Sigmoid colon (tissue), 7 donors: ENCODE data around the gene BICC1. TPM values are rescaled to one million over a fixed set of nuclear protein-coding genes. Genes with fewer than 3 reads are reported as not detected.
"Not testable (repeated sequence)": the region's sequence is repeated elsewhere in the genome, so short reads cannot be mapped to it uniquely, and the experiment has no call there.

Experiments used
- DNase-seq: peaks from one replicate; pipeline ENCODE4 v3.0.0-alpha.2; 2019
- H3K27ac ChIP-seq, 4 donors: fragments of 200-600 bp; sonication (generic); one replicate each; pipeline ENCODE4 v1.5.1; 2016 to 2019; ENCODE audit warnings: mild to moderate bottlenecking in 1 of 4
- H3K27me3 ChIP-seq, 3 donors: fragments of 200-600 bp; sonication (generic); one replicate each; pipeline ENCODE4 v1.5.1; 2019; ENCODE audit warnings: mild to moderate bottlenecking in 1 of 3
- H3K36me3 ChIP-seq, 4 donors: fragments of 200-600 bp; sonication (generic); one replicate each; pipeline ENCODE4 v1.5.1; 2016 to 2019
- H3K4me1 ChIP-seq, 4 donors: fragments of 200-600 bp; sonication (generic); one replicate each; pipeline ENCODE4 v1.5.1; 2017 to 2019
- H3K4me3 ChIP-seq, 4 donors: fragments of 200-600 bp; sonication (generic); one replicate each; pipeline ENCODE4 v1.5.1; 2017 to 2019; ENCODE audit warnings: mild to moderate bottlenecking in 2 of 4, moderate library complexity in 1 of 4
- H3K9me3 ChIP-seq, 4 donors: fragments of 200-600 bp in 3 of 4; sonication (generic) in 3 of 4; one replicate each; pipeline versions ENCODE4 v1.5.1 to v1.6.1; 2013 to 2019
- EP300 ChIP-seq, 4 donors: sonication (generic); formaldehyde crosslinking; IDR thresholded peaks; one replicate each; pipeline ENCODE4 v1.6.1; 2017; ENCODE audit warnings: antibody characterized with exemption in 4 of 4
- POLR2A ChIP-seq, 2 donors: fragments of 450-650 bp; IDR thresholded peaks; one replicate each; pipeline ENCODE4 v1.6.1; 2016; ENCODE audit warnings: antibody characterized with exemption in 2 of 2, mild to moderate bottlenecking in 2 of 2, moderate library complexity in 2 of 2
- POLR2AphosphoS5 ChIP-seq, 4 donors: sonication (generic); formaldehyde crosslinking; IDR thresholded peaks; one replicate each; pipeline ENCODE4 v1.6.1; 2017; ENCODE audit warnings: antibody characterized with exemption in 4 of 4
- WGBS, 2 donors: extraction: QIAGEN DNeasy Blood & Tissue Kit; methylation state at CpG; one replicate each; pipeline ENCODE4 v1.1.7; 2013; 5-methylcytosine and 5-hydroxymethylcytosine counted together
- intact Hi-C: fragments of 100-400 bp; cut with DNase I; formaldehyde crosslinking; loops from one replicate; pipeline ENCODE4 v1.15.1; 2023
- polyA plus RNA-seq, 3 donors: library from polyadenylated mRNA; stranded (reverse); fragments of 200-250 nt; gene quantifications; one replicate each; pipeline ENCODE4 v1.2.3, GENCODE V29; 2013
- total RNA-seq, 4 donors: library from RNA; depleted of rRNA; stranded (reverse); fragments of >200 nt; gene quantifications; one replicate each; pipeline ENCODE4 v1.1.0, GENCODE V29; 2016
- TF ChIP-seq, protein P1 (sequence below), 4 experiments: fragments of 450-650 bp in 3 of 4; fragments of 200-600 bp in 1 of 4; IDR thresholded peaks; one replicate each; pipeline ENCODE4 v1.5.1; 2016 to 2019; ENCODE audit warnings: antibody characterized with exemption in 4 of 4, mild to moderate bottlenecking in 3 of 4, moderate library complexity in 2 of 4
- donor health status: healthy with polysubstance abuse.
- donor health status: Bipolar disorder and iron deficiency.
- donor health status: healthy.

BICC1 gene
- total and polyA plus RNA-seq, 7 donors, result 0.46 to 17.3 (median 7.9) TPM

DNA sequence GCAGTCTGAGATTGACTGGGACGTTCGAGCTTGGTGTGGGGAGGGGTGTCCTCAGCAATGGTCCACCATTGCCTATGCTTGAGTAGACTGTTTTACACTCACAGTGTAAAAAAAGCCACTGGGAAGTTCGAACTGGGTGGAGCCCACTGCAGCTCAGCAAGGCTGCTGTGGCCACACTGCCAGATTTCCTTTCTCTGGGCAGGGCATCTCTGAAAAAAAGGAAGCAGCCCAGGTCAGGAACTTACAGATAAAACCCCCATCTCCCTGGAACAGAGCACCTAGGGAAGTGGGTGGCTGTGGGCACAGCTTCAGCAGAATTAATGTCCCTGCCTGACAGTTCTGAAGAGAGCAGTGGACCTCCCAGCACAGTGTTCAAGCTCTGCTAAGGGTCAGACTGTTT lies 80.3 kb downstream of the BICC1 start:
- no peak for DNase-seq
- TF ChIP-seq POLR2AphosphoS5 (IDR thresholded peaks at IDR 0.05), result no peak
- no peak for TF ChIP-seq EP300 (IDR thresholded peaks at IDR 0.05)
- TF ChIP-seq, protein P1, sequence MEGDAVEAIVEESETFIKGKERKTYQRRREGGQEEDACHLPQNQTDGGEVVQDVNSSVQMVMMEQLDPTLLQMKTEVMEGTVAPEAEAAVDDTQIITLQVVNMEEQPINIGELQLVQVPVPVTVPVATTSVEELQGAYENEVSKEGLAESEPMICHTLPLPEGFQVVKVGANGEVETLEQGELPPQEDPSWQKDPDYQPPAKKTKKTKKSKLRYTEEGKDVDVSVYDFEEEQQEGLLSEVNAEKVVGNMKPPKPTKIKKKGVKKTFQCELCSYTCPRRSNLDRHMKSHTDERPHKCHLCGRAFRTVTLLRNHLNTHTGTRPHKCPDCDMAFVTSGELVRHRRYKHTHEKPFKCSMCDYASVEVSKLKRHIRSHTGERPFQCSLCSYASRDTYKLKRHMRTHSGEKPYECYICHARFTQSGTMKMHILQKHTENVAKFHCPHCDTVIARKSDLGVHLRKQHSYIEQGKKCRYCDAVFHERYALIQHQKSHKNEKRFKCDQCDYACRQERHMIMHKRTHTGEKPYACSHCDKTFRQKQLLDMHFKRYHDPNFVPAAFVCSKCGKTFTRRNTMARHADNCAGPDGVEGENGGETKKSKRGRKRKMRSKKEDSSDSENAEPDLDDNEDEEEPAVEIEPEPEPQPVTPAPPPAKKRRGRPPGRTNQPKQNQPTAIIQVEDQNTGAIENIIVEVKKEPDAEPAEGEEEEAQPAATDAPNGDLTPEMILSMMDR (IDR thresholded peaks at IDR 0.05), result no peak
- no peak for TF ChIP-seq POLR2A (IDR thresholded peaks at IDR 0.05)
- peaks cover 0 to 4% (median 1%) of the 10 kb centered on the region in 4 donors for H3K9me3 ChIP-seq
- no peak overlapping the region for H3K4me3 ChIP-seq
- intact Hi-C loops, result no loop called here
- H3K4me1 ChIP-seq, result peaks cover 0 to 19% (median 15%) of the 10 kb centered on the region in 4 donors
- no peaks in the 10 kb centered on the region for H3K36me3 ChIP-seq
- no peaks in the 10 kb centered on the region for H3K27me3 ChIP-seq
- 54 to 58% methylated on average over 3 of the region's 3 CpGs for WGBS, 2 donors
- H3K27ac ChIP-seq, result no peak overlapping the region

DNA sequence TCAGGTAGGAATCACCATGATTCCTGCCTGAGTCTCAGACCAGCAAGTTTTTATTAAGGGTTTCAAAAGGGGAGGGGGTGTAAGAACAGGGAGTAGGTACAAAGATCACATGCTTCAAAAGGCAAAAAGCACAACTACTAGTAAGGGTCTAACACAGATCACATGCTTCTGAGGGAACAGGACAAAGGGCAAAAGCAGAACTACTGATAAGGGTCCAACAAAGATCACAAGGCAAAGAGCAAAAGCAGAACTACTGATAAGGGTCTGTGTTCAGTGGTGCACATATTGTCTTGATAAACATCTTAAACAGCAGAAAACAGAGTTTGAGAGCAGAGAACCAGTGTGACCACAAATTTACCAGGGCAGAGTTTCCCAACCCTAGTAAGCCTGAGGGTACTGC lies 84.5 kb downstream of the BICC1 start:
- H3K36me3 ChIP-seq, H3K4me3 ChIP-seq, H3K27ac ChIP-seq, H3K4me1 ChIP-seq, H3K9me3 ChIP-seq, intact Hi-C loops, H3K27me3 ChIP-seq, DNase-seq: not testable (repeated sequence)

DNA sequence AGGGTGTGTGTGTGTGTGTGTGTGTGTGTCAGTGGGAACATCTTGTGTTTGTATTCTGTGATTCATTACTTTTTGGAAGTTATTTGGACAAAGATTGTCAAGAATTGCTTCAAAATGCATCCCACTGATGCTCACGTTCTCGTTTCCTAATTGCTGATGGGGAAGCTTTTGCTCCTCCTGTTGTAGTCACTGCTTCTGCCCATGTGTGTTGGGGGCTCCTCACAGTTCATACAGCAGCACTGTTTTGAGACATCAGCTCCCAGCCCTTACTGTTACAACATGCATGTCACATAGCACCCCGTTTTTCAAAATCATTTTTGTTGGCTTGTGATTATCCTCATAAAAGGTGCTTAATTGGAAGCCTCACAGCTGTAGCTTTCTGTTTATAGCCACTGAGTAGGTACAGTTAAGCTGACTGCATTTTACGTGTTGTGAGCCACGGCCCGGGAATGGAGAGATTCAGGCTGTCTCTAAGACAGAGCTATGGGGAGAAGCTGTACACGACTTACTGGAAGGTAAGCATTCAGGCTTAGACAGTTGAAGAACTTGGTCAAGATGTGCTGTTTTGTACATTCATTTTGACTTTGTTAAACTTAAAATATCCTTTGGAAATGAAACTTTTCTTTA lies 87.4 kb downstream of the BICC1 start:
- H3K36me3 ChIP-seq, result no peaks in the 10 kb centered on the region
- DNase-seq, result no peak
- no peak for TF ChIP-seq POLR2A (IDR thresholded peaks at IDR 0.05)
- no peak for TF ChIP-seq POLR2AphosphoS5 (IDR thresholded peaks at IDR 0.05)
- TF ChIP-seq, protein P1 (IDR thresholded peaks at IDR 0.05), result no peak
- TF ChIP-seq EP300 (IDR thresholded peaks at IDR 0.05), result no peak
- peak overlapping the region in 1 of 4 donors; percentile 63 for H3K27ac ChIP-seq
- 82 to 86% methylated on average over 7 of the region's 7 CpGs for WGBS, 2 donors
- no peaks in the 10 kb centered on the region for H3K4me1 ChIP-seq
- H3K9me3 ChIP-seq, result peaks cover 0 to 4% (median 2%) of the 10 kb centered on the region in 4 donors
- intact Hi-C loops, result no loop called here
- H3K4me3 ChIP-seq, result no peak overlapping the region
- no peaks in the 10 kb centered on the region for H3K27me3 ChIP-seq

DNA sequence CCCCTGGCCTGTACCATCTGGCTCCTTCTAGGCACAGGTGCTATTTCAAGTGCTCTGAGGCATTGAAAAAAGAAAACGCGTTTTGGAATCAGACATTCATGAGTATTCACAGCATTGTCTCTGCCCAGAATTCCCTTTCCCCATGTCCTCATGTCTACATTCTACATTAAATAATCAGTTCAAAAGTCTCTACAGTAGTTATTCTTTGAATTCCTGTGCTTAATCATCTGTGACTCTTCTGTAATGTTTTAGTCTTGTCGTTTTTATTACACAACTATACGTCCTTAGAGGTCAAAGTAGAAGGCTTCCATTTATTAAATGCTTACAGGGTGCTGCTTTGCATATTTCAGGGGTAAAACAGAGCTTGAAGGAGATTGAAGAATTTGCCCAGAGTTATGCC lies 95.7 kb downstream of the BICC1 start:
- Histone ChIP-seq H3K4me3 (no peak overlapping the region), H3K9me3 (no peaks in the 10 kb centered on the region), H3K27me3 (no peaks in the 10 kb centered on the region), H3K36me3 (no peaks in the 10 kb centered on the region), H3K4me1 (peaks cover 0 to 15% (median 10%) of the 10 kb centered on the region in 4 donors), H3K27ac (peak overlapping the region in 1 of 4 donors; percentile 38)
- intact Hi-C loops, result no loop called here
- DNase-seq, result no peak
- WGBS, 2 donors, result 68 to 70% methylated on average over 4 of the region's 4 CpGs
- TF ChIP-seq POLR2AphosphoS5 (IDR thresholded peaks at IDR 0.05) (no peak), POLR2A (IDR thresholded peaks at IDR 0.05) (no peak), EP300 (IDR thresholded peaks at IDR 0.05) (no peak)
- TF ChIP-seq, protein P1 (IDR thresholded peaks at IDR 0.05), result no peak

DNA sequence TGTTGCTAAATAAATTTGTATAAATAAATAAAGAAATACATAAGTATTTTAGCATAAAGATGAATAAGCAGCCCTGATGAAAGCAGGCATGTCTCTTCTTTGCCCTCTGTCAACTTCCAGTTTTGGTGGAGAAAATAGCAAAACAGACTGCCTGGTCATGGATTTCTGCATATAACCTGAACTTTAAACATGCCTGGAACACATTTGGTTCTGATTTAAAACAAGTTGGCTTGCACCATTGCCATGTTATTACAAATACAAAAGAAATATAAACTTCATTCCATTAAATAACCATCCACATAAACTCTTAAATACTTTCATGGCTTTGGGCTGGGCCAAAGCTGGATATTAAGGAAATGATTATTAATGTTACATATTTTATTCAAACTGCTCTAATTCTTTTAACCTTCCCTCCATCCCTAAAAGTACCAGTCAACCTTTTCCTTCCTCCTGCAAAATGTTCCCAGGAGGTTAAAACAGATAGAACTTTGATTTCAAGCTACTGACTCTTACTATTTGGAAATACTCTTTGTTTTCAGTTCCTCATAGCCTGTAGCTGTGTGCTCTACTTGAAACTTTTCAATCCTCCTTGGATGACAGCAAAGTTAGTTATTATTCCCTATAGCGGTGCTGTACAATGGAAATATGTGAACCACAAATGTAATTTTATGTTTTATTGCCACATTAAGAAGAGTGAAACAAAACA lies 96.3 kb downstream of the BICC1 start:
- Histone ChIP-seq H3K4me3 (no peak overlapping the region), H3K36me3 (no peaks in the 10 kb centered on the region), H3K27ac (peak overlapping the region in 1 of 4 donors; percentile 38), H3K9me3 (no peaks in the 10 kb centered on the region), H3K4me1 (peaks cover 0 to 15% (median 10%) of the 10 kb centered on the region in 4 donors), H3K27me3 (no peaks in the 10 kb centered on the region)
- no peak for DNase-seq
- no peak for TF ChIP-seq EP300 (IDR thresholded peaks at IDR 0.05)
- TF ChIP-seq, protein P1 (IDR thresholded peaks at IDR 0.05), result no peak
- TF ChIP-seq POLR2A (IDR thresholded peaks at IDR 0.05), result no peak
- no peak for TF ChIP-seq POLR2AphosphoS5 (IDR thresholded peaks at IDR 0.05)
- WGBS, 2 donors, result 79 to 86% methylated on average over 1 of the region's 1 CpG
- intact Hi-C loops, result no loop called here
